ENCODE measurements around the gene RHBG.

The RHBG gene

GRCh38 chr1:156429313-156430060 is 60.5 kb downstream of the RHBG start:
- TF ChIP-seq MAX (IDR thresholded peaks at IDR 0.05; ENCODE audit: low read depth, low read length) (no peak), MYC (IDR thresholded peaks at IDR 0.05; ENCODE audit: low read depth, low read length) (no peak), POLR2A (IDR thresholded peaks at IDR 0.05; ENCODE audit: extremely low read depth, insufficient read length) (no peak), CTCF (IDR thresholded peaks at IDR 0.05; ENCODE audit: low read depth, low read length) (no peak)
- no peak overlapping the region for H3K4me3 ChIP-seq (ENCODE audit: low read depth, low read length)
- no peak for DNase-seq (ENCODE audit: low read depth)

- no peak for TF ChIP-seq MAX (IDR thresholded peaks at IDR 0.05; ENCODE audit: low read depth, low read length)
- TF ChIP-seq POLR2A (IDR thresholded peaks at IDR 0.05; ENCODE audit: extremely low read depth, insufficient read length) = no peak
- TF ChIP-seq CTCF (IDR thresholded peaks at IDR 0.05; ENCODE audit: low read depth, low read length) = no peak
- TF ChIP-seq MYC (IDR thresholded peaks at IDR 0.05; ENCODE audit: low read depth, low read length) = no peak
- no peak for DNase-seq (ENCODE audit: low read depth)
- no peak overlapping the region for H3K4me3 ChIP-seq (ENCODE audit: low read depth, low read length)
These were observed 61.3 kb downstream of the RHBG start for GRCh38 chr1:156430303-156430702.

- TF ChIP-seq MAX (IDR thresholded peaks at IDR 0.05; ENCODE audit: low read depth, low read length) (no peak), POLR2A (IDR thresholded peaks at IDR 0.05; ENCODE audit: extremely low read depth, insufficient read length) (no peak), MYC (IDR thresholded peaks at IDR 0.05; ENCODE audit: low read depth, low read length) (no peak), CTCF (IDR thresholded peaks at IDR 0.05; ENCODE audit: low read depth, low read length) (no peak)
- no peak overlapping the region for H3K4me3 ChIP-seq (ENCODE audit: low read depth, low read length)
- no peak for DNase-seq (ENCODE audit: low read depth)
These were observed 61.9 kb downstream of the RHBG start for GRCh38 chr1:156430866-156431265.

GRCh38 chr1:156431366-156431765 is 62.4 kb downstream of the RHBG start:
- TF ChIP-seq CTCF (IDR thresholded peaks at IDR 0.05; ENCODE audit: low read depth, low read length) = no peak
- no peak overlapping the region for H3K4me3 ChIP-seq (ENCODE audit: low read depth, low read length)
- no peak for DNase-seq (ENCODE audit: low read depth)

GRCh38 chr1:156431769-156432668 is 63.0 kb downstream of the RHBG start:
- no peak for DNase-seq (ENCODE audit: low read depth)
- no peak for TF ChIP-seq POLR2A (IDR thresholded peaks at IDR 0.05; ENCODE audit: extremely low read depth, insufficient read length)
- H3K4me3 ChIP-seq (ENCODE audit: low read depth, low read length) = no peak overlapping the region

- H3K4me3 ChIP-seq (ENCODE audit: low read depth, low read length) = no peak overlapping the region
- no peak for TF ChIP-seq MYC (IDR thresholded peaks at IDR 0.05; ENCODE audit: low read depth, low read length)
- TF ChIP-seq CTCF (IDR thresholded peaks at IDR 0.05; ENCODE audit: low read depth, low read length) = no peak
- no peak for TF ChIP-seq MAX (IDR thresholded peaks at IDR 0.05; ENCODE audit: low read depth, low read length)
- no peak for TF ChIP-seq POLR2A (IDR thresholded peaks at IDR 0.05; ENCODE audit: extremely low read depth, insufficient read length)
- no peak for DNase-seq (ENCODE audit: low read depth)
These were observed 63.6 kb downstream of the RHBG start for GRCh38 chr1:156432669-156433018.

Data from NB4 (cell line).